DMS114 treated with DMSO at 0.1 percent for 48 hours (cell line): ENCODE data around the gene TRPV2.
"Not testable (repeated sequence)": the region's sequence is repeated elsewhere in the genome, so short reads cannot be mapped to it uniquely, and the experiment has no call there.

Experiments used
- DNase-seq: peaks from one replicate; lab custom pipeline; 2025; ENCODE audit not compliant: unreplicated experiment; lab: John Stamatoyannopoulos, UW

TRPV2 gene

GRCh38 chr17:16435925-16436886 is 20.8 kb downstream of the TRPV2 start:
- no peak for DNase-seq

GRCh38 chr17:16437083-16437482 is 21.7 kb downstream of the TRPV2 start:
- DNase-seq = no peak

DNA sequence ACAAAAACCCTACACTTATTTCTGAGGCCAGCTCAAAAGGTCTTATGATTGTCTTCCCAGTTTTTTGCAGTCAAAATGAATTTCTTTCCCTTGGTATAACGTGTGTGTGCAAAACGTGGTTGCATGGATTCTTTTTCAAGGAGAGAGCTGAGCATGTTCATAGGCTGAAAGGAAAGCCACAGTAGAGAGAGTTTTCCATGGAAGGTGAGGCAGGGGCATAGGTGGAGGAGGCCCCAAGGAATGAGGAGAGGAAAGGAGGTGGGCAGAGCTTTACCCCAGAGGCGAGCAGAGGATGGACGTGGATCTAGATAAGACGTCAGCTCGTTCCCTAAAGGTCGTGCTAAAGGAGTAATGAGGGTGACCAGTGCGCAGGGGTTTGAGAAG is 22.8 kb downstream of the TRPV2 start:
- no peak for DNase-seq

DNA sequence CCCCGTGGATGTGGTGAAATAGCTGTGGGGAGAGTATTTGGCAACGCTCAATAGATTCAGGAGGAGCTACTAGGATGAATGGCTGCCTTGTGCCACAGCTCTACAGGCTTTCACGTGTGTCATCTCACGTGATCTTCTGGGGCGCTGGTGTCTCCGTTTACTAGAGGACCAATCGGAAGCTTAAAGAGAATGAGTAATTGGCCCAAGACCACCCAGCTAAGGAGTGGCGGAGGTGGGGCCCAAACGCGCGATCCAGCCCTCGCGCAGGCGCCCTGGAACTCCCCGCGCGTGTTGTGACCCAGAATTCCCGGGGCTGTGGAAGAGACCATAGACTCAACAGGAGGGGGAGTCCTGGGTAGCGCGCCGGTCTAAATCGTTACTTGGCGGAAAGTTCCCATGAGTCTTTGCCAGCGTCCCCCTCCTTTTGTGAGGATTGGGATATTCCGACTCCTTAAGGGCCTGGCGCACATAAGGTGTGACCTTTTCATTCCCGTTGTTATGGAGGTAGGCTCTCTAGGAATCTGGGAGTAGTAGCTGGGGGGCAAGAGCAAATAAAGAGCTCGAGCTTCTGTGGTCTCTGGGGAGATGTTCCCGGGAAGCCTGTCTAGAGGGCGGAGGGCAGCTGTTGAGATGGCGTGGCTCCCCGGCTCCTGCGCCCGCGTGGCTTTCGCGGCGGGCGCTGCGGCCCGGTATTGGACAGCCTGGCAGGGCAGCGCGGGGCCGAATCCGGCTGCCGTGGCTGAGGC is 23.4 kb downstream of the TRPV2 start:
- DNase-seq = peak; percentile 83

DNA sequence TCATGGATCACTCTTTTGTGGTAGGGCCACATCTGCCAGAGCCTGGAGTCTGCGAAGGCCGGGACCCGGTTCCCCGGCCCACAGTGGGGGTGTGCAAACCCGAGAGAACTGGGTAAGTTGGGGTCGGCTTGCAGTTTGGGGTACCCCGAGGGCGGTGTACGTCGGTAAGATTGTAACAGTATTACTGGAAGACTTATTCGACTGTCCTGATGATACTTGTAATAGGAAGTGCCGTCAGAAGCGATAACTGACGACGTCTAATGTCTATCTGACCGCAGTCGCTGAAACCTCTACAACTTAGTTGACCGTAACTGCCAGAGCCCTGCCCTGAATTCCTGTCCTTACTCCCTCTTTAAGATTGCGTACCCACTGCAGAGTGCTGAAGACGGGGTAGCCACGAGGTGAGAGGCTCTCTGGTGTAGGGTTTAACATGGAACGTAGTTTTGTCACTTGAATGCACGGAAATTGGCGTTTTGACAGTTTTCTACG is 24.0 kb downstream of the TRPV2 start:
- no peak for DNase-seq

GRCh38 chr17:16439811-16440351 is 24.5 kb downstream of the TRPV2 start:
- no peak for DNase-seq

DNA sequence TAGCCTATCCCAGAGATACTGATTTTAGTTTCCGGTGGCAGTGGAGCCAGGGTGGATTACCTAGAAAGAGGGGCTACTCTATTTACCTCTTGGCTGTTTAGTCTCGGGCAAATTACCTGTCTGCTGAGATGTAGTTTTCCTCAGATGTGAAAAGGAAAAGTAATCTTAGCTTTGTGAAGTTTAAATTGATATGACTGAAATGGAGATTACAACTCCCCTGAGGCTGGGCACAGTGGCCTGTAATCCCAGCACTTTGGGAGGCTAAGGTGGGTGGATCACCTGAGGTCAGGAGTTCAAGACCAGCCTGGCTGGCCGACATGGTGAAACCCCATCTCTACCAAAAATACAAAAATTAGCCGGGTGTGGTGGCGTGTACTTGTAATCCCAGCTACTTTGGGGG is 25.0 kb downstream of the TRPV2 start:
- DNase-seq = not testable (repeated sequence)

- DNase-seq = no peak
Observed at GRCh38 chr17:16440901-16441629, 25.7 kb downstream of the TRPV2 start.

- no peak for DNase-seq
Observed at GRCh38 chr17:16442141-16442540, 26.8 kb downstream of the TRPV2 start.

DNA sequence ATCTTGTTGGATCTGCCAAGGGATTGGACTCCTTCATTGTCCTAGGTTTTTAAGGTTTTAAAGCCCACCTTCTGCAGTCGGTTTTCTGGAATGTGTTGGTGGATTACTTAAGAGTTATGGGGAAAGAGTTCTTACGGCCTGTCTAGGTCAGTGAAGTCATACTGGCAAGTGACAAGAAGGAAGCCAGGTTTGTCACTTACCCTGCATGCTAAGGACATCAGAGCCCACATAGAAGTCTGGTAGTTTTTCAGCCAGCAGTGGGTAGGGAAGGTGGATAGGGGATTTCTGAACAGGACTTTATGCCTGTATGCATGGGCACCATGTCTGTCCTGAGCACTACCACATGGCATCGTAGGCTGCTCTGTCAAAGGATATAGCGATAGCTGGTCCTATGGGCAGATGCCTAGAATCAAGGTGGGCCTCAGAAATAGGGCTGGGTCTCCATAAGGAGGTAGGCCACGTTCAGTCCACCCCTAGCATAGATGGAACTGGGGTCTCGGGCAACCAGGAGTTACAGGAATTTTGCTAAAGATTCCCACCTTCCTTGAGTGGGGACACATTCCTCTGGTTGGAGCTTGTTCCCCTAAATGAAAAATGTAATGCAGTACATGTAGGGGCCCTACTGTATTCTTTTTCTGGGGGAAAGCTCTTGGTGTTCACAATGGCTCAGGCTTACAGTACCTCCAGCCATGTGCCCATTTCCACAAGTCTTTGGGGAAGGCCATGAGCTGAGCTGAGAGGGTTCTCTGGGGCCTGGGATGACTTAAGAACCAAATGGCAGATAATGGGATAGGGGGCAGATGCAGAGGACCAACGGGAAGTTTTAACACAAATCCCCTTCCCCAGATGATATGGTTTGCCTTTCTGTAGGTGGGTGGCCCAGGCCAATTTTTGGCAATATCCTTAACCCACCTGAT is 27.5 kb downstream of the TRPV2 start:
- no peak for DNase-seq

GRCh38 chr17:16443511-16444257 is 28.3 kb downstream of the TRPV2 start:
- no peak for DNase-seq

DNA sequence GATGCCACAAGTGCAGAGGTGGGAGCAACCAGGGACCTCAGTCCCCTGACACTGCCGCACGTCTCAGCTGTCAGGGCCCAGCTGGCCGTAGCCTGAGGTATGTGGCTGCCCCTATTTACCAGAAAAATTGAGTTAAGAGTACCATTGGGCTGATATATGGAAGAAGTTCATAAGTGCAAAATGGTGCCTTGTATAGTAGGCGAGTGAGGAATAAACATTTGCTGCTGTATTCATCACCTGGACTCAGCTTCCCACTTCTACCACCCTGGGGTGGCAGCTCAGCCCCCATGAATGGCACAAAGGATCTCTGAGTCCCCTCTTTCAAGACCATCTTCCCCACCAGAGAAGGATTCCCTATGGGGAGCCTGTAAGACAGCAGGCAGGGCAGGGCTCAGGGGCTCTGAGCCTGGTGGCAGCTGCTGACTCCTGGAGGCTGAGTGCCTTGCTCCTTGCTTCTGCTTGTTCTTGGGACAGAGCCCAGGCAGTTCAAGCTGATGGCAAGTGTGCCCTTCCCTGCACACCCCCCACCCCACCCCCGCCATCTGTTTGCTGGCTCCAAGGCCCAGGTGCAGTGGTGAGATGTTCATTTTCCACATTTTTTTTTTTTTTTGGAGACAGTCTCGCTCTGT is 29.0 kb downstream of the TRPV2 start:
- DNase-seq = no peak

- no peak for DNase-seq
Observed at GRCh38 chr17:16446338-16446983, 31.1 kb downstream of the TRPV2 start.

DNA sequence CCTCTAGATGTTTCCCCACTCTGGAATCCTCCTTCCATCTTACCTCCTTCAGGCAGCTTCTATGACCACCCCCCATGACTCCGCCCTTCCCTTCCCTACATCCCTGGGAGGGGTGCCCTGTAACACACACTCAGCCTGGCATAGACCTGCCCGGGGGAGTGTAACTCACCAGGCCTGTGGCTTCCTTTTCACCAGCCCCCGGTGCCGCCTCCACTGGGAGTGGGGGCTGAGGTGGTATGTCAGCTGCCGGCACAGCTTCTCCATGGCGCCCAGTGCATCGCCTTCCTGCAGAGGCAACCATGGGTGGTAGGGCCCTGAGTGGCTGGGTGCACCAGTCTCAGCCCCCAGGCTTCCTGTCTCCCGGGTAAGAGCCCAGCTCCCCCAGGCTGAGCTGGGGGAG is 32.3 kb downstream of the TRPV2 start:
- DNase-seq = no peak

GRCh38 chr17:16448490-16448889 is 33.1 kb downstream of the TRPV2 start:
- no peak for DNase-seq

DNA sequence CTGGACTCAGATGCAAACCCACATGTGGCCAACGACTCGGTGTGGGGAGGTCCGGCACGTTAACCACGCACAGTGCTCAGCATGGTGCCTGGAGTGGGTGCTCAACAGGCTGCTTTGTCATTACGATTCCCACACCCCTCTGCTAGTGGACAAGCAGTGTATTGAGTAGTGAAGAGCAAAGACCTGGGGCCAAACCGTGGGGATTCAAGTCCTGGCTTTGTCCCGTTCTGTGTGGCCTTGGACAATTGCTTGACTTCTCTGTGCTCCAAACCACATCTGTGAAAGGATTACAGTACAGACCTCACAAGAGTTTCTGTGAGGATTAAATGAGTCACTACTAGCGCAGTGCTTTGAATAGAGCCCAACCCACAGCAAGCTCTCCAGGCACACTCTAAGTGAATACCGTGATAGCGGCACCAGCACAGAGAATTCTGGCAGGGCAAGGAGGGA is 33.8 kb downstream of the TRPV2 start:
- no peak for DNase-seq

DNA sequence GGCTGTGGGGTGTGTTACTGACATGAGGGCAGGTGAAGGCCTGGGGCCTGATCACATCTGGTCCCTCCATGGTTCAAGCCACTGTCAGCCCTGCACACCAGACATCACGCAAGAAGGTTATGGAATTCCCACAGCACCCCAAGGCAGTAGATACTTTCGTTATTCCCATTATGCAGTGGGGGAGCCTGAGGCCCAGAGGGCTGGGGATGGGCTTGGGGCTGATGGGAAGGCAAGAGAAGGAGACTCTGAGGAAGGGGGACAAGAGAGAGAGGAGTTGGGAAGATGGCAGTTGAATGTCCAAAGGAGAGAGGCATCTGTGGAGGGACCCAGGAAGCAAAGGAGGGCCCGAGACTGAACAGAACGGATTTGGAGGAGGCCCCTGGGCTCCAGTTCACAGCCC is 34.7 kb downstream of the TRPV2 start:
- no peak for DNase-seq

GRCh38 chr17:16452268-16452667 is 36.9 kb downstream of the TRPV2 start:
- DNase-seq = not testable (repeated sequence)
